Astrocyte (in vitro differentiated cells and primary cell): ENCODE results near the gene DCAKD. TPM values are rescaled to one million over a fixed set of nuclear protein-coding genes. Genes with fewer than 3 reads are reported as not detected.

ENCODE experiments used
- DNase-seq: peaks from one replicate; pipeline ENCODE4 v3.0.0-alpha.2; 2010; ENCODE audit warnings: low read depth
- FAIRE-seq: peaks from 2 replicates; lab custom pipeline; 2011; peaks lifted over from hg19 to GRCh38; lab: Jason Lieb, UNC
- H2AFZ ChIP-seq: 2 replicates; pipeline ENCODE4 v1.6.0; 2012; ENCODE audit warnings: low read depth, low read length, inconsistent platforms
- H3K27ac ChIP-seq: 2 replicates; pipeline ENCODE4 v1.5.1; 2011; ENCODE audit warnings: low read depth, low read length, inconsistent platforms
- H3K27me3 ChIP-seq: 2 replicates; pipeline ENCODE4 v1.6.0; 2011; ENCODE audit warnings: low read length, inconsistent platforms; ENCODE audit not compliant: insufficient read depth
- H3K36me3 ChIP-seq: 2 replicates; pipeline ENCODE4 v1.5.1; 2011; ENCODE audit warnings: low read length, inconsistent platforms; ENCODE audit not compliant: insufficient read depth
- H3K4me1 ChIP-seq: 2 replicates; pipeline ENCODE4 v1.5.1; 2011; ENCODE audit warnings: low read length, inconsistent platforms; ENCODE audit not compliant: insufficient read depth
- H3K4me2 ChIP-seq: 2 replicates; pipeline ENCODE4 v1.6.0; 2012; ENCODE audit warnings: low read length, inconsistent platforms
- H3K4me3 ChIP-seq: 2 replicates; pipeline ENCODE4 v1.5.1; 2011; ENCODE audit warnings: low read depth, mild to moderate bottlenecking, low read length, inconsistent platforms; ENCODE audit not compliant: insufficient read depth
- H3K79me2 ChIP-seq: 2 replicates; pipeline ENCODE4 v1.6.0; 2012; ENCODE audit warnings: mild to moderate bottlenecking, low read length, inconsistent platforms; ENCODE audit not compliant: insufficient read depth
- H3K9ac ChIP-seq: 2 replicates; pipeline ENCODE4 v1.6.0; 2012; ENCODE audit warnings: mild to moderate bottlenecking, low read length, inconsistent platforms
- H3K9me3 ChIP-seq: 2 replicates; pipeline ENCODE4 v1.5.1; 2012; ENCODE audit warnings: low read depth, mild to moderate bottlenecking, low read length, inconsistent platforms; ENCODE audit not compliant: insufficient read depth
- H4K20me1 ChIP-seq: 2 replicates; pipeline ENCODE4 v1.6.0; 2012; ENCODE audit warnings: low read length, inconsistent platforms; ENCODE audit not compliant: insufficient read depth
- H3K27ac Mint-ChIP-seq: one replicate; pipeline ENCODE4 v1.8.0; 2021; ENCODE audit warnings: mild to moderate bottlenecking, mixed read lengths; ENCODE audit not compliant: unreplicated experiment
- H3K27me3 Mint-ChIP-seq: one replicate; pipeline ENCODE4 v1.8.0; 2021; ENCODE audit warnings: low read depth, mixed read lengths; ENCODE audit not compliant: unreplicated experiment
- H3K36me3 Mint-ChIP-seq: one replicate; pipeline ENCODE4 v1.8.0; 2021; ENCODE audit warnings: low read depth, mixed read lengths; ENCODE audit not compliant: unreplicated experiment
- H3K4me1 Mint-ChIP-seq: one replicate; pipeline ENCODE4 v1.8.0; 2021; ENCODE audit warnings: low read depth, mixed read lengths; ENCODE audit not compliant: unreplicated experiment
- H3K4me3 Mint-ChIP-seq: one replicate; pipeline ENCODE4 v1.8.0; 2021; ENCODE audit warnings: mild to moderate bottlenecking, moderate library complexity, mixed read lengths; ENCODE audit not compliant: unreplicated experiment
- H3K9me3 Mint-ChIP-seq: one replicate; pipeline ENCODE4 v1.8.0; 2021; ENCODE audit warnings: mild to moderate bottlenecking, mixed read lengths; ENCODE audit not compliant: unreplicated experiment
- EZH2 ChIP-seq: IDR thresholded peaks from 2 replicates; pipeline ENCODE4 v1.6.1; 2012; ENCODE audit warnings: mild to moderate bottlenecking, low read length, inconsistent platforms; ENCODE audit not compliant: insufficient read depth
- total RNA-seq: library from RNA; stranded (reverse); gene quantifications from 2 replicates; pipeline ENCODE4 v1.2.1, GENCODE V29; 2021
- TF ChIP-seq, protein P1 (sequence below): IDR thresholded peaks from 2 replicates; pipeline ENCODE4 v1.5.1; 2011; ENCODE audit warnings: low read depth, mild to moderate bottlenecking, inconsistent platforms, low read length, moderate library complexity; ENCODE audit not compliant: insufficient read depth

The DCAKD gene
- total RNA-seq, 1 donor from 2014 or later, result 34.8 TPM

DNA sequence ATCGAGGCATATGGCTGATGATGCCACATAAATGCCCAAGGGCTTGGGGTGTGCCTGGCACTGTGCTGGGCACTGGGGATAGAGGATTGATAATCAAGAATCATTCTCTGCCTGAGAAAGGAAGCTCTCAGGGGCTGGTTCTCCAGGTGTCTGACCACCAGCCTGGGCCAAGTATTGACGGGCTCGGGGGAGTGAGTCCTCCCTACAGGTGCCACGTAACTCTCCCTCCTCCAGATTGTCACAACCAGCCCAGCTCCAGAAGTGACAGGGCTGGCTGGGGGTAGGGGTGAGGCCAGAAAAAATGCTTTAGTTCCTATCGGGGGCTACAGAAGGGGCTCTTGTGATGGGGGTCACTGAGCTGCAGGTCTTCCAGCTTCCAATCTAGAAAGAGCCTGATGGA lies 72.6 kb downstream of the DCAKD start:
- H3K27me3 ChIP-seq, result peaks cover 10% of the 10 kb centered on the region
- H2AFZ ChIP-seq, result no peak overlapping the region
- H3K4me3 ChIP-seq, result no peak overlapping the region
- no peak for DNase-seq
- no peaks in the 10 kb centered on the region for H3K36me3 ChIP-seq
- no peaks in the 10 kb centered on the region for H3K36me3 Mint-ChIP-seq
- H3K27ac ChIP-seq, result no peak overlapping the region
- no peak overlapping the region for H3K4me3 Mint-ChIP-seq
- H3K9ac ChIP-seq, result no peak overlapping the region
- H3K4me2 ChIP-seq, result no peak overlapping the region
- no peaks in the 10 kb centered on the region for H3K9me3 ChIP-seq
- H3K9me3 Mint-ChIP-seq, result no peaks in the 10 kb centered on the region
- peaks cover 9% of the 10 kb centered on the region for H3K4me1 ChIP-seq
- H3K4me1 Mint-ChIP-seq, result no peaks in the 10 kb centered on the region
- no peak for FAIRE-seq
- no peaks in the 10 kb centered on the region for H4K20me1 ChIP-seq
- TF ChIP-seq, protein P1, sequence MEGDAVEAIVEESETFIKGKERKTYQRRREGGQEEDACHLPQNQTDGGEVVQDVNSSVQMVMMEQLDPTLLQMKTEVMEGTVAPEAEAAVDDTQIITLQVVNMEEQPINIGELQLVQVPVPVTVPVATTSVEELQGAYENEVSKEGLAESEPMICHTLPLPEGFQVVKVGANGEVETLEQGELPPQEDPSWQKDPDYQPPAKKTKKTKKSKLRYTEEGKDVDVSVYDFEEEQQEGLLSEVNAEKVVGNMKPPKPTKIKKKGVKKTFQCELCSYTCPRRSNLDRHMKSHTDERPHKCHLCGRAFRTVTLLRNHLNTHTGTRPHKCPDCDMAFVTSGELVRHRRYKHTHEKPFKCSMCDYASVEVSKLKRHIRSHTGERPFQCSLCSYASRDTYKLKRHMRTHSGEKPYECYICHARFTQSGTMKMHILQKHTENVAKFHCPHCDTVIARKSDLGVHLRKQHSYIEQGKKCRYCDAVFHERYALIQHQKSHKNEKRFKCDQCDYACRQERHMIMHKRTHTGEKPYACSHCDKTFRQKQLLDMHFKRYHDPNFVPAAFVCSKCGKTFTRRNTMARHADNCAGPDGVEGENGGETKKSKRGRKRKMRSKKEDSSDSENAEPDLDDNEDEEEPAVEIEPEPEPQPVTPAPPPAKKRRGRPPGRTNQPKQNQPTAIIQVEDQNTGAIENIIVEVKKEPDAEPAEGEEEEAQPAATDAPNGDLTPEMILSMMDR, result no peak
- no peak for TF ChIP-seq EZH2
- H3K27ac Mint-ChIP-seq, result no peak overlapping the region
- H3K79me2 ChIP-seq, result no peaks in the 10 kb centered on the region
- H3K27me3 Mint-ChIP-seq, result peaks cover 49% of the 10 kb centered on the region

DNA sequence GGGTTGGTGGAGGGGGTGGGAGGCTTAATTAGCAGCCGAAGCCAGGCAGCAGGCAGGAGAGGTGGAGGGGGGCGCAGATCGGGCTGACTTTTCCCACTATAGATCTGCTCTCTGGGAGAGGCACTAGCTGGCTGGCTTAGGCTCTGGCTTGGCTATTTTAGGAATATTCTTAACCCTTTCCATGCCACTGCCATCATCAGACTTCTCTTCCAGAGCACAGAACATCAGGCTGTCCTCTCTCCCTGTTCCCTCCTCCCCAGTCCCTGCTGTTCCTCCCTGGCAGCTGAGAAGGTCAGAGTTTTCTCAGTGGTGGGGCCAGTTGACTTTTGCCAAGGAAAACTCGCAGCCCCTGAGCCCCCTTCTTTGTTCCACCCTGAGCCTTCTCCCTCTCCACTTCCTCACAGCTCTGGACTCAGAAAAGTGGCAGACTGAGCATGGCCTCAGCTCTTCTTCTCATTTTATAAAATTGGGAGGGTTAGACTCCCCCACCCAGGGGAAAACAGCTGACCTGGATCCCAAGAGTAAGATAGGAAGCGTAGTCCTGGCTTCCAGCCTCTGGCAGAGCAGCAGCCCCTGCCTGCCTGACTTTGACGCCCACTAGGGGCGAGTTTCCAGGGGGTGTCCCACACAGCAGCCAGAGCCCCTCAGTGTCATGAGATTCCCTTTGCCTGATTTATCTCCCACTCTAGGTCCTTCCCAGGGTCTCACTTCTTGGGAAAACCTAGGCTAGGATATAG lies 73.5 kb downstream of the DCAKD start:
- Mint-ChIP-seq H3K27me3 (peaks cover 49% of the 10 kb centered on the region), H3K36me3 (no peaks in the 10 kb centered on the region), H3K9me3 (no peaks in the 10 kb centered on the region), H3K4me1 (peaks cover under 1% of the 10 kb centered on the region), H3K27ac (no peak overlapping the region), H3K4me3 (no peak overlapping the region)
- no peak for TF ChIP-seq EZH2
- TF ChIP-seq, protein P1, result no peak
- no peaks in the 10 kb centered on the region for H3K79me2 ChIP-seq
- H4K20me1 ChIP-seq, result no peaks in the 10 kb centered on the region
- no peak overlapping the region for H3K4me2 ChIP-seq
- peaks cover 10% of the 10 kb centered on the region for H3K27me3 ChIP-seq
- no peaks in the 10 kb centered on the region for H3K9me3 ChIP-seq
- no peak for FAIRE-seq
- H3K9ac ChIP-seq, result no peak overlapping the region
- no peak for DNase-seq
- no peak overlapping the region for H3K27ac ChIP-seq
- peaks cover 10% of the 10 kb centered on the region for H3K4me1 ChIP-seq
- no peaks in the 10 kb centered on the region for H3K36me3 ChIP-seq
- no peak overlapping the region for H2AFZ ChIP-seq
- H3K4me3 ChIP-seq, result no peak overlapping the region

DNA sequence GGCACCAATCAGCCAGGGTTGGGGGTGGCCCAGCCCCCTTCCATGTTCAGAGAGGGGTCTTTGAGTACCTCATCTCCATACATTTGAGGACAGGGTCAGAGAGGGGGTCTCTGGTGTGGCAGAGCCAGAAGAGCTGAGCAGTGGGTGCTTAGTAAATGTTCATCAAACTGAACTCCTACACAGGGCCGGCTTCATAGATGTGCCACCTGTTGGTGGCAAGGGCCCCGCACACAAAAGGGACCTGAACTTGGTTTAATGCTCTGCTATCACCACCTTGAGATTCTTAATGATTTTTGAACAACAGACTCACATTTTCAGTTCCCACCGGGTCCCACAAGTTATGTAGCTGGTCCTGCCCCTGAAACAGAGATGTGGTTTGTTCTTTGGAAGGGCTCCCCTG lies 74.4 kb downstream of the DCAKD start:
- TF ChIP-seq EZH2, result no peak
- TF ChIP-seq, protein P1, result no peak
- H3K36me3 Mint-ChIP-seq, result no peaks in the 10 kb centered on the region
- H3K27ac ChIP-seq, result no peak overlapping the region
- H3K4me2 ChIP-seq, result no peak overlapping the region
- no peaks in the 10 kb centered on the region for H3K9me3 Mint-ChIP-seq
- no peak overlapping the region for H3K9ac ChIP-seq
- peaks cover 10% of the 10 kb centered on the region for H3K27me3 ChIP-seq
- no peaks in the 10 kb centered on the region for H3K79me2 ChIP-seq
- H3K4me3 ChIP-seq, result no peak overlapping the region
- H3K27ac Mint-ChIP-seq, result no peak overlapping the region
- FAIRE-seq (no peak), DNase-seq (no peak)
- no peaks in the 10 kb centered on the region for H4K20me1 ChIP-seq
- H3K36me3 ChIP-seq, result no peaks in the 10 kb centered on the region
- peaks cover 8% of the 10 kb centered on the region for H3K4me1 Mint-ChIP-seq
- H2AFZ ChIP-seq, result no peak overlapping the region
- H3K9me3 ChIP-seq, result no peaks in the 10 kb centered on the region
- H3K4me3 Mint-ChIP-seq, result no peak overlapping the region
- H3K4me1 ChIP-seq, result peaks cover 19% of the 10 kb centered on the region
- H3K27me3 Mint-ChIP-seq, result peaks cover 49% of the 10 kb centered on the region
